PC-3 (cell line): ENCODE data around the gene SDK2.

Source experiments
- EZH2 ChIP-seq: fragments of 300-600 bp; sonication (generic); IDR thresholded peaks from one replicate; pipeline ENCODE4 v1.6.1; 2017; ENCODE audit warnings: antibody characterized with exemption, mild to moderate bottlenecking, low read length; ENCODE audit not compliant: unreplicated experiment
- EZH2phosphoT487 ChIP-seq: fragments of 300-600 bp; sonication (generic); IDR thresholded peaks from 2 replicates; pipeline ENCODE4 v1.6.1; 2018; ENCODE audit warnings: mild to moderate bottlenecking, antibody characterized with exemption, low read length, borderline replicate concordance
- TF ChIP-seq, protein P1 (sequence below): fragments of 300-600 bp; sonication (generic); conservative IDR thresholded peaks from 2 replicates; pipeline ENCODE4 v1.5.1; 2017; ENCODE audit warnings: antibody characterized with exemption, low read depth, mild to moderate bottlenecking, low read length

DNA sequence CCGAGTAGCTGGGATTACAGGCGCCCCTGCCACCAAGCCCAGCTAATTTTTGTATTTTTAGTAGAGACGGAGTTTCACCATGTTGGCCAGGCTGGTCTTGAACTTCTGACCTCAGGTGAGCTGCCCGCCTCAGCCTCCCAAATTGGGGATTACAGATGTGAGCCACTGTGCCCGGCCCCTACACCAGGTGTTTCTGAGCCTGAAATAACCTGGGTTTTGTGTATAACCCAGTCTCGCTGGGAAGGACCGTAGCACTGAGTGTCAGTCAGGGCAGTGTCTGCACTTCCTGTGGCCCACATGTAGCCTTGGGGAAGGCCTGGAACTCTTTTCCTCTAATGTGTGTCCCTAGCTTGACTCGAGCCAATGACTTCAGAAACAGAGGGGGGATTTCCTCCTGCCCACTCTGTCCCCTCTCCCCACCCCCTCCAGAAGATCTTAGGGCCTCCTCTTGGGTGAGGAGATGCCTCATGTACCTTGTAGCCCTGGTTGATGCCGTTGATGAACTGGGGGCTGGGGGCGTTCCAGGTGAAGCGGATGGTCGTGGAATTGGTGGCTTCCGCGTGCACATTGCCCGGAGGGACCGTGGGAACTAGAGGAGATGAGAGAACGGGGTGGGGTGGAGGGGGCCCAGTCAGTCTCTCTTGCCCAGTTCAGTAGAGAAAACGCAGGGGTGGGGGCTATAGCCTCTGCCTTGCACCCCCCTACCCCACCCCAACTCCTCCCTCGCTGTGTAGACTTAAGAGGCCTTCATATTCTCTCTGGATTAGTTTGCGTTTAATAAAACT, 229.9 kb downstream of the SDK2 start:
- TF ChIP-seq, protein P1, sequence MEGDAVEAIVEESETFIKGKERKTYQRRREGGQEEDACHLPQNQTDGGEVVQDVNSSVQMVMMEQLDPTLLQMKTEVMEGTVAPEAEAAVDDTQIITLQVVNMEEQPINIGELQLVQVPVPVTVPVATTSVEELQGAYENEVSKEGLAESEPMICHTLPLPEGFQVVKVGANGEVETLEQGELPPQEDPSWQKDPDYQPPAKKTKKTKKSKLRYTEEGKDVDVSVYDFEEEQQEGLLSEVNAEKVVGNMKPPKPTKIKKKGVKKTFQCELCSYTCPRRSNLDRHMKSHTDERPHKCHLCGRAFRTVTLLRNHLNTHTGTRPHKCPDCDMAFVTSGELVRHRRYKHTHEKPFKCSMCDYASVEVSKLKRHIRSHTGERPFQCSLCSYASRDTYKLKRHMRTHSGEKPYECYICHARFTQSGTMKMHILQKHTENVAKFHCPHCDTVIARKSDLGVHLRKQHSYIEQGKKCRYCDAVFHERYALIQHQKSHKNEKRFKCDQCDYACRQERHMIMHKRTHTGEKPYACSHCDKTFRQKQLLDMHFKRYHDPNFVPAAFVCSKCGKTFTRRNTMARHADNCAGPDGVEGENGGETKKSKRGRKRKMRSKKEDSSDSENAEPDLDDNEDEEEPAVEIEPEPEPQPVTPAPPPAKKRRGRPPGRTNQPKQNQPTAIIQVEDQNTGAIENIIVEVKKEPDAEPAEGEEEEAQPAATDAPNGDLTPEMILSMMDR, result no peak
- TF ChIP-seq EZH2 (no peak), EZH2phosphoT487 (no peak)
